ENCODE results near the gene KLHL5.

GRCh38 chr4:39037491-39037825 is 24.6 kb upstream of the KLHL5 start:
- no peak for TF ChIP-seq SMC3 (IDR thresholded peaks at IDR 0.05; ENCODE audit: low read depth, low read length)
- TF ChIP-seq CTCF (conservative IDR thresholded peaks at IDR 0.05; ENCODE audit: low read depth, low read length): no peak
- TF ChIP-seq MAFK (IDR thresholded peaks at IDR 0.05; ENCODE audit: low read depth, low read length): no peak
- no peak for TF ChIP-seq POLR2A (IDR thresholded peaks at IDR 0.05; ENCODE audit: low read depth, low read length)
- TF ChIP-seq CEBPB (IDR thresholded peaks at IDR 0.05; ENCODE audit: low read depth, low read length): no peak
- TF ChIP-seq NFE2L2 (IDR thresholded peaks at IDR 0.05; ENCODE audit: low read depth, low read length): no peak
- TF ChIP-seq USF2 (IDR thresholded peaks at IDR 0.05; ENCODE audit: low read depth, low read length): no peak

All from IMR-90 (cell line).